SK-N-SH (cell line): ENCODE results near the gene SIGLECL1. TPM values are rescaled to one million over a fixed set of nuclear protein-coding genes. Genes with fewer than 3 reads are reported as not detected.

Experiments used
- CTCF ChIA-PET: fragments of 300-600, 350-600 bp; formaldehyde crosslinking; extraction: SDS; loops from one replicate; lab custom pipeline; 2021; lab: Yijun Ruan, JAX
- POLR2A ChIA-PET: fragments of 350-600 bp; sonication (Branson Sonifier 250); formaldehyde crosslinking; extraction: SDS; loops from one replicate; lab custom pipeline; 2020; ENCODE audit warnings: antibody characterized with exemption, inconsistent platforms; lab: Yijun Ruan, JAX
- DNase-seq: peaks from one replicate; pipeline ENCODE4 v3.0.0; 2012
- H2AFZ ChIP-seq: fragments of 200-600 bp; sonication (generic); 2 replicates; pipeline ENCODE4 v1.8.1; 2016; ENCODE audit warnings: antibody characterized with exemption, mild to moderate bottlenecking, low read depth
- H3F3A ChIP-seq: fragments of 200-600 bp; sonication (generic); replicated peaks from 2 replicates; pipeline ENCODE3; 2016; ENCODE audit warnings: antibody characterized with exemption, mild to moderate bottlenecking; ENCODE audit not compliant: insufficient read depth
- H3K27ac ChIP-seq, 2 experiments: fragments of 200-500 bp in 1 of 2; fragments of 200-600 bp in 1 of 2; sonication (Bioruptor generic) in 1 of 2; sonication (generic), shearing (Covaris generic) in 1 of 2; 2 replicates each; pipeline versions ENCODE4 v1.5.1 to v1.6.1; 2014 to 2016; ENCODE audit warnings: low read depth in 2 of 2, inconsistent platforms in 1 of 2, low read length in 1 of 2, mild to moderate bottlenecking in 1 of 2, mixed read lengths in 1 of 2
- H3K27me3 ChIP-seq: fragments of 200-600 bp; sonication (generic), shearing (Covaris generic); 2 replicates; pipeline ENCODE4 v1.6.1; 2016; ENCODE audit warnings: mixed run types; ENCODE audit not compliant: insufficient read depth
- H3K36me3 ChIP-seq, 2 experiments: fragments of 200-500 bp in 1 of 2; fragments of 200-600 bp in 1 of 2; sonication (Bioruptor generic) in 1 of 2; sonication (generic) in 1 of 2; replicated peaks in 1 of 2; 2 replicates each; pipeline versions ENCODE3 to v1.5.1; 2014 to 2016; ENCODE audit warnings: low read length in 1 of 2, mild to moderate bottlenecking in 1 of 2; ENCODE audit not compliant: insufficient read depth in 2 of 2, control insufficient read depth in 1 of 2
- H3K4me1 ChIP-seq, 2 experiments: fragments of 200-500 bp in 1 of 2; fragments of 200-600 bp in 1 of 2; sonication (Bioruptor generic) in 1 of 2; sonication (generic), shearing (Covaris generic) in 1 of 2; 2 replicates each; pipeline versions ENCODE4 v1.5.1 to v1.6.1; 2014 to 2016; ENCODE audit warnings: low read depth in 1 of 2, low read length in 1 of 2, mixed run types in 1 of 2; ENCODE audit not compliant: insufficient read depth in 2 of 2, control insufficient read depth in 1 of 2
- H3K4me2 ChIP-seq: fragments of 200-600 bp; sonication (generic), shearing (Covaris generic); 2 replicates; pipeline ENCODE4 v1.6.1; 2017; ENCODE audit warnings: mixed run types
- H3K4me3 ChIP-seq, 2 experiments: fragments of 200-500 bp in 1 of 2; fragments of 200-600 bp in 1 of 2; sonication (Bioruptor generic) in 1 of 2; sonication (generic), shearing (Covaris generic) in 1 of 2; 2 replicates each; pipeline versions ENCODE4 v1.5.1 to v1.8.1; 2014 to 2016; ENCODE audit warnings: low read depth in 2 of 2, inconsistent platforms in 1 of 2, low read length in 1 of 2, mild to moderate bottlenecking in 1 of 2, mixed read lengths in 1 of 2, moderate library complexity in 1 of 2
- H3K79me2 ChIP-seq: fragments of 200-600 bp; sonication (generic); 2 replicates; pipeline ENCODE4 v1.8.1; 2017; ENCODE audit warnings: mild to moderate bottlenecking; ENCODE audit not compliant: insufficient read depth
- H3K9ac ChIP-seq: fragments of 200-600 bp; sonication (generic); 2 replicates; pipeline ENCODE4 v1.6.1; 2017; ENCODE audit warnings: mixed run types
- H3K9me2 ChIP-seq: fragments of 200-600 bp; sonication (generic); 2 replicates; pipeline ENCODE4 v1.6.1; 2017; ENCODE audit warnings: mixed run types
- H3K9me3 ChIP-seq: fragments of 200-600 bp; sonication (generic); 2 replicates; pipeline ENCODE4 v1.6.1; 2017; ENCODE audit warnings: mixed run types, mild to moderate bottlenecking, moderate library complexity
- H4K20me1 ChIP-seq: fragments of 200-600 bp; sonication (generic); 2 replicates; pipeline ENCODE4 v1.6.1; 2017; ENCODE audit warnings: mild to moderate bottlenecking, mixed run types; ENCODE audit not compliant: insufficient read depth
- EP300 ChIP-seq, 2 experiments: IDR thresholded peaks; 2 replicates each; pipeline versions ENCODE4 v1.4.0 to v1.6.1; 2012; ENCODE audit warnings: borderline replicate concordance in 1 of 2, low read depth in 1 of 2, low read length in 1 of 2
- FOSL2 ChIP-seq: IDR thresholded peaks from 2 replicates; pipeline ENCODE4 v1.4.0; 2012; ENCODE audit warnings: low read depth, mild to moderate bottlenecking, moderate library complexity, borderline replicate concordance
- FOXJ3 ChIP-seq: sonication (generic); formaldehyde crosslinking; IDR thresholded peaks from 2 replicates; pipeline ENCODE4 v1.5.1; 2020; ENCODE audit warnings: mild to moderate bottlenecking, missing genetic modification reagents
- GABPA ChIP-seq: IDR thresholded peaks from 2 replicates; pipeline ENCODE4 v1.4.0; 2012; ENCODE audit warnings: low read depth, mild to moderate bottlenecking
- GATA2 ChIP-seq: sonication (generic); formaldehyde crosslinking; IDR thresholded peaks from 2 replicates; pipeline ENCODE4 v1.5.0; 2020; ENCODE audit warnings: mild to moderate bottlenecking, missing genetic modification reagents
- IRF3 ChIP-seq: fragments of 150-350 bp; IDR thresholded peaks from 2 replicates; pipeline ENCODE4 v1.6.1; 2016; ENCODE audit warnings: mild to moderate bottlenecking, low read depth, low read length
- JUND ChIP-seq: IDR thresholded peaks from 2 replicates; pipeline ENCODE4 v1.4.0; 2012
- MEF2A ChIP-seq: IDR thresholded peaks from 2 replicates; pipeline ENCODE4 v1.4.0; 2012; ENCODE audit warnings: low read depth, borderline replicate concordance
- NRF1 ChIP-seq: IDR thresholded peaks from 2 replicates; pipeline ENCODE4 v1.6.1; 2012; ENCODE audit warnings: low read depth, mild to moderate bottlenecking, low read length
- PBX3 ChIP-seq: IDR thresholded peaks from 2 replicates; pipeline ENCODE4; 2012
- RAD21 ChIP-seq: IDR thresholded peaks from 2 replicates; pipeline ENCODE4 v1.6.1; 2012; ENCODE audit warnings: mild to moderate bottlenecking, low read length
- RCOR1 ChIP-seq: fragments of 150-350 bp; IDR thresholded peaks from 2 replicates; pipeline ENCODE4 v1.6.1; 2017; ENCODE audit warnings: antibody characterized with exemption, low read length
- REST ChIP-seq: IDR thresholded peaks from 2 replicates; pipeline ENCODE4 v1.6.1; 2012; ENCODE audit warnings: mild to moderate bottlenecking, low read depth, low read length, moderate library complexity
- SMC3 ChIP-seq: IDR thresholded peaks from 2 replicates; pipeline ENCODE4 v1.6.1; 2012; ENCODE audit warnings: low read depth, low read length, improper control_type of control experiment
- TAF1 ChIP-seq: IDR thresholded peaks from 2 replicates; pipeline ENCODE4 v1.6.1; 2012; ENCODE audit warnings: low read depth, mild to moderate bottlenecking, low read length, moderate library complexity, borderline replicate concordance
- TCF12 ChIP-seq: IDR thresholded peaks from 2 replicates; pipeline ENCODE4 v1.4.0; 2012
- USF1 ChIP-seq: IDR thresholded peaks from 2 replicates; pipeline ENCODE4 v1.4.0; 2012; ENCODE audit warnings: low read depth, borderline replicate concordance
- ZBTB33 ChIP-seq: IDR thresholded peaks from 2 replicates; pipeline ENCODE4 v1.4.0; 2012; ENCODE audit warnings: low read depth, borderline replicate concordance
- WGBS: methylation state at CpG from one replicate; pipeline ENCODE4 v1.1.6; 2017; ENCODE audit warnings: low lambda C conversion rate; 5-methylcytosine and 5-hydroxymethylcytosine counted together
- polyA plus RNA-seq, 3 experiments: library from polyadenylated mRNA; depleted of rRNA; stranded (reverse); fragments of >200 nt; gene quantifications; 2 replicates each; pipeline ENCODE4 v1.2.3, GENCODE V29; 2012

SIGLECL1 gene
- polyA plus RNA-seq (2012; rRNA removed): not detected in 2 replicates
- not detected in 2 replicates for polyA plus RNA-seq (2012; cell fraction: cytosol; rRNA removed)
- not detected in 2 replicates for polyA plus RNA-seq (2012; cell fraction: nucleus; rRNA removed)

- CTCF ChIA-PET: interaction anchor here (1.2 to 1.7 kb wide), 2 partner anchors 9 to 19 kb away, joined by 3 to 4 read pairs; no protein-coding TSS in a partner anchor
- no peak within 1 kb of the TSS for H3K9ac ChIP-seq
- H2AFZ ChIP-seq: no peak within 1 kb of the TSS
- DNase-seq: no peak
- no peak for TF ChIP-seq SMC3
- TF ChIP-seq GABPA: no peak
- no peak for TF ChIP-seq IRF3
- TF ChIP-seq NRF1: no peak
- TF ChIP-seq RAD21: no peak
- no peak for TF ChIP-seq TCF12
- TF ChIP-seq EP300 (IDR thresholded peaks at IDR 0.05; ENCODE audit: borderline replicate concordance in 1 of 2, low read depth in 1 of 2, low read length in 1 of 2): no peak
- TF ChIP-seq USF1: no peak
- no peak for TF ChIP-seq MEF2A
- TF ChIP-seq PBX3: no peak
- TF ChIP-seq RCOR1: no peak
- TF ChIP-seq FOXJ3 (CRISPR knock-in tag): no peak
- TF ChIP-seq FOSL2: no peak
- no peak for TF ChIP-seq TAF1
- TF ChIP-seq ZBTB33: no peak
- no peak for TF ChIP-seq GATA2 (CRISPR knock-in tag)
- TF ChIP-seq JUND: no peak
- no peak for TF ChIP-seq REST
- TF ChIP-seq, all 33 proteins: peak for 0
- Histone ChIP-seq H3K4me2 (no peak within 1 kb of the TSS), H3K36me3 (no peaks in the 10 kb centered on the region), H3K9me3 (no peaks in the 10 kb centered on the region), H3K4me1 (no peaks in the 10 kb centered on the region), H3K27me3 (peaks cover 26% of the 10 kb centered on the region), H4K20me1 (no peaks in the 10 kb centered on the region), H3K9me2 (no peaks in the 10 kb centered on the region), H3K79me2 (no peaks in the 10 kb centered on the region), H3K4me3 (no peak within 1 kb of the TSS), H3F3A (no peaks in the 10 kb centered on the region), H3K27ac (no peak within 1 kb of the TSS)
- POLR2A ChIA-PET: no interaction called here
- WGBS: 45% methylated on average over 9 of the region's 23 CpGs
Observed at GRCh38 chr19:51250786-51251467, at the start of gene SIGLECL1. Gene SIGLECL1 (plus strand): TSS chr19:51251080. CDS start chr19:51264073, 12,993 bp downstream.
